Fibroblast of mammary gland (primary cell): ENCODE results near the gene ARHGAP28.

Experiments
- DNase-seq: peaks from one replicate; pipeline ENCODE4 v3.0.0-alpha.2; 2010; ENCODE audit warnings: low read depth
- H3K4me3 ChIP-seq: 2 replicates; pipeline ENCODE4 v1.5.1; 2011; ENCODE audit warnings: low read depth, mild to moderate bottlenecking, low read length, moderate library complexity; ENCODE audit not compliant: control insufficient read depth
- CTCF ChIP-seq: conservative IDR thresholded peaks from 2 replicates; pipeline ENCODE4 v1.5.1; 2011; ENCODE audit warnings: low read depth, low read length, inconsistent platforms; ENCODE audit not compliant: control insufficient read depth, insufficient read depth

Gene ARHGAP28

GRCh38 chr18:6778459-6779247 lies 49.1 kb downstream of the ARHGAP28 start:
- TF ChIP-seq CTCF = no peak
- DNase-seq = no peak
- no peak overlapping the region for H3K4me3 ChIP-seq

- no peak for TF ChIP-seq CTCF
- H3K4me3 ChIP-seq = no peak overlapping the region
- DNase-seq = peak; percentile 21
Measured at GRCh38 chr18:6781142-6781714, 51.7 kb downstream of the ARHGAP28 start.

- no peak overlapping the region for H3K4me3 ChIP-seq
- peak; percentile 68 for DNase-seq
- TF ChIP-seq CTCF = no peak
Measured at GRCh38 chr18:6781796-6782195, 52.3 kb downstream of the ARHGAP28 start.

- no peak overlapping the region for H3K4me3 ChIP-seq
- no peak for DNase-seq
- no peak for TF ChIP-seq CTCF
Measured at GRCh38 chr18:6782861-6783260, 53.3 kb downstream of the ARHGAP28 start.

- no peak for DNase-seq
- TF ChIP-seq CTCF = no peak
- no peak overlapping the region for H3K4me3 ChIP-seq
Measured at GRCh38 chr18:6784046-6784445, 54.5 kb downstream of the ARHGAP28 start.

- DNase-seq = no peak
- H3K4me3 ChIP-seq = no peak overlapping the region
- TF ChIP-seq CTCF = no peak
Measured at GRCh38 chr18:6785001-6785400, 55.5 kb downstream of the ARHGAP28 start.
